ENCODE results near the gene KAT7. TPM values are rescaled to one million over a fixed set of nuclear protein-coding genes. Genes with fewer than 3 reads are reported as not detected.

Gene KAT7
- total and polyA plus RNA-seq, 2 of the 8 experiments (the other 6 are each of a cell fraction or from before 2014, with no cell fraction given) = 90.9 to 139 TPM

- Histone ChIP-seq H3K4ac (replicated peaks; ENCODE audit: insufficient read length, low read depth, low read length) (no peak overlapping the region), H4K20me1 (replicated peaks in 1 of 2; ENCODE audit: control insufficient read depth in 1 of 2, insufficient read depth in 2 of 2, low read length in 2 of 2) (no peaks in the 10 kb centered on the region), H3K56ac (replicated peaks; ENCODE audit: insufficient read length, low read depth, low read length) (no peak overlapping the region), H2BK20ac (ENCODE audit: low read length) (peak overlapping the region; percentile 27; the same call in 1 of the 2 replicates), H3K4me3 (ENCODE audit: extremely low read depth in 1 of 4, insufficient read depth in 2 of 4, low read depth in 3 of 4, low read length in 4 of 4) (no peak overlapping the region), H2BK15ac (ENCODE audit: low read length) (peak overlapping the region; percentile 2), H4K8ac (ENCODE audit: extremely low read depth, insufficient read depth, low read length) (no peak overlapping the region), H3K23ac (ENCODE audit: insufficient read length) (no peak overlapping the region), H3K36me3 (ENCODE audit: control insufficient read depth in 2 of 4, insufficient read depth in 4 of 4, low read length in 3 of 4) (no peaks in the 10 kb centered on the region), H3K79me2 (ENCODE audit: control insufficient read depth in 1 of 2, insufficient read depth in 2 of 2, low read length in 2 of 2) (no peaks in the 10 kb centered on the region), H2AFZ (ENCODE audit: low read length) (no peak overlapping the region), H3K27me3 (replicated peaks in 1 of 4; ENCODE audit: control insufficient read depth in 3 of 4, extremely low read depth in 1 of 4, insufficient read depth in 3 of 4, low read length in 3 of 4) (peaks cover 0 to 2% (median 0%) of the 10 kb centered on the region in 4 experiments; a peak in 1 of 7 replicates), H2AK5ac (ENCODE audit: low read depth, low read length) (no peak overlapping the region), H2BK120ac (replicated peaks; ENCODE audit: low read depth, low read length) (no peak overlapping the region), H3K4me1 (replicated peaks in 1 of 4; ENCODE audit: control insufficient read depth in 3 of 4, insufficient read depth in 4 of 4, low read length in 3 of 4) (peaks cover 0 to 26% (median 22%) of the 10 kb centered on the region in 4 experiments; a peak in 6 of 7 replicates), H3K27ac (ENCODE audit: low read depth, low read length) (no peak overlapping the region), H3K79me1 (ENCODE audit: low read depth, low read length) (no peaks in the 10 kb centered on the region), H3K9me3 (ENCODE audit: insufficient read depth in 2 of 2, low read depth in 1 of 2, low read length in 1 of 2) (no peaks in the 10 kb centered on the region), H4K5ac (ENCODE audit: insufficient read length, low read depth, low read length) (no peak overlapping the region), H3K14ac (ENCODE audit: insufficient read length) (no peak overlapping the region), H3K9ac (replicated peaks in 1 of 4; ENCODE audit: extremely low read depth in 1 of 4, low read depth in 3 of 4, low read length in 3 of 4) (no peak overlapping the region), H2BK5ac (ENCODE audit: low read depth, low read length) (no peak overlapping the region), H4K91ac (replicated peaks; ENCODE audit: insufficient read length, low read length) (peak overlapping the region; percentile 31), H3K4me2 (ENCODE audit: insufficient read depth in 1 of 2, low read depth in 2 of 2, low read length in 2 of 2) (no peak overlapping the region), H3K23me2 (ENCODE audit: low read depth, low read length) (peaks cover 5% of the 10 kb centered on the region; the same call in 1 of the 2 replicates), H3K18ac (ENCODE audit: extremely low read depth, low read length) (no peak overlapping the region), H2BK12ac (ENCODE audit: low read depth, low read length) (peak overlapping the region; percentile 11; the same call in 1 of the 2 replicates)
- POLR2A ChIA-PET (ENCODE audit: partially characterized antibody) = interaction anchor here (1.3 kb wide), 1 partner anchor 16 kb away, joined by 3 read pairs; no protein-coding TSS in a partner anchor
- CTCF ChIA-PET (ENCODE audit: partially characterized antibody) = interaction anchor here (1.0 to 26.5 kb wide), 7 partner anchors 9 to 124 kb away, joined by 3 to 547 read pairs (median 11); partner anchors contain the start of gene DLX3
- no peak for DNase-seq (ENCODE audit: low read depth in 1 of 2, low spot score in 2 of 2)
- WGBS, 2 experiments (ENCODE audit: extremely low coverage in 1 of 2, insufficient coverage in 1 of 2, insufficient read length in 1 of 2, insufficient replicate concordance in 2 of 2, low coverage in 1 of 2, low lambda C conversion rate in 2 of 2, missing lambda C conversion rate in 1 of 2) = 75 to 100% methylated on average over 1 to 3 of the region's 3 CpGs
- FAIRE-seq = no peak
- TF ChIP-seq KDM5A (IDR thresholded peaks at IDR 0.05; ENCODE audit: low read length) (no peak), POLR2AphosphoS5 (IDR thresholded peaks at IDR 0.05; ENCODE audit: low read depth, low read length) (no peak), CBX5 (IDR thresholded peaks at IDR 0.05; ENCODE audit: low read depth, low read length) (no peak), HDAC2 (IDR thresholded peaks at IDR 0.05; ENCODE audit: borderline replicate concordance in 1 of 2, low read depth in 2 of 2, low read length in 2 of 2) (no peak), KDM1A (IDR thresholded peaks at IDR 0.05; ENCODE audit: borderline replicate concordance, low read length) (no peak), CHD1 (IDR thresholded peaks at IDR 0.05; ENCODE audit: low read depth, low read length) (no peak), EZH2 (IDR thresholded peaks at IDR 0.05; ENCODE audit: low read depth, low read length, severe bottlenecking) (no peak), CTBP2 (IDR thresholded peaks at IDR 0.05; ENCODE audit: borderline replicate concordance, insufficient read depth, insufficient read length, low read length) (no peak), JUN (IDR thresholded peaks at IDR 0.05; ENCODE audit: low read depth, low read length) (no peak), SP2 (IDR thresholded peaks at IDR 0.05; ENCODE audit: low read length) (no peak), FOSL1 (IDR thresholded peaks at IDR 0.05; ENCODE audit: insufficient read depth, low read depth, low read length) (no peak), SP4 (IDR thresholded peaks at IDR 0.05; ENCODE audit: low read length) (no peak), JUND (IDR thresholded peaks at IDR 0.05; ENCODE audit: low read length) (no peak), BCL11A (IDR thresholded peaks at IDR 0.05; ENCODE audit: low read depth in 2 of 2, low read length in 2 of 2) (no peak)
Measured at GRCh38 chr17:49866882-49867413, 78.5 kb downstream of the KAT7 start.

Measured in H1 (cell line).